ENCODE measurements around the gene GAREM2.

The GAREM2 gene

DNA sequence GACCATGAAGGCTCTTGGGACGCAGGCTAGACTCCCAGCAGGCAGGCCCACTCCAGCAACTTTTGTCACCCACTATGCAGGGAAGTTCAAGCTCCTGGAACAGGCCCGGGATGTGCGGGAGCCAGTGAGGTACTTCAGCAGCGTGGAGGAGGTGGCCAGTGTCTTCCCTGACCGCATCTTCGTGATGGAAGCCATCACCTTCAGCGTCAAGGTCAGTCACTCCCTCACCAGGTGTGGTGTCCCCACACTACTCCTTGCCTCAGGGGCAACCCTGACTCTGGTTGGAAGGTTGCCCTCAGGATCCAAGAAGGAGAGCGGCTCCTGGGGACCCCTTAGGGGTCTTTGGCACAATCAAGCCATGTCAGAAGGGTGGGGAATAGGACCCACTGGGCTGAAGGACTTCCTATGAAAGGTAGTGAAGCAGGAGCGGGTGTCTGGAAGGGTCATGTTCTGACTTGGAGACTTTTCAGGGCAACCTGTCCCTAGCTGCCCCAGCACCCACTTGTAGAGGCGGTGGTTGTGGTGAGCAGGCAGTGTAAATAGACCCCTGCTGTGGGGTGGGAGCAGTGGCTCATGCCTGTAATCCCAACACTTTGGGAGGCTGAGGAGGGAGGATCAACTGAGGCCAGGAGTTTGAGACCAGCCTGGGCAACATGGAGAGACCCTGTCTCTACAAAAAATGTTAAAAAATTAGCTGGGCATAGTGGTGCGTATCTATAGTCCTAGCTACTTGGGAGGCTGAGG is 10.2 kb downstream of the GAREM2 start:
- Histone ChIP-seq H3K27me3 (ENCODE audit: insufficient read depth, low read depth, severe bottlenecking) (no peaks in the 10 kb centered on the region), H3K4me3 (ENCODE audit: low read depth, low read length) (no peak overlapping the region)

DNA sequence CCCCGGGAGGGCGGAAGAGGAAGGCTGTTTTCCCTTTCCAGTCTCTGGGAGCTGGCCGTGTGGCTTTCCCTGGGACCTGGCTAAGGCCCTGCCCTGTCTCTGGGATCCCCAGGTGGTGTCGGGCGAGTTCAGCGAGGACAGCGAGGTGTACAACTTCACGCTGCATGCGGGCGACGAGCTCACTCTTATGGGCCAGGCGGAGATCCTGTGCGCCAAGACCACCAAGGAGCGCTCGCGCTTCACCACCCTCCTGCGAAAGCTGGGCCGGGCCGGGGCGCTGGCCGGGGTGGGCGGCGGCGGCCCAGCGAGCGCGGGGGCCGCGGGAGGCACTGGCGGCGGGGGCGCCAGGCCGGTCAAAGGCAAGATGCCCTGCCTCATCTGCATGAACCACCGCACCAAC is 11.2 kb downstream of the GAREM2 start:
- no peaks in the 10 kb centered on the region for H3K27me3 ChIP-seq (ENCODE audit: insufficient read depth, low read depth, severe bottlenecking)
- no peak overlapping the region for H3K27ac ChIP-seq
- H3K9me3 ChIP-seq (ENCODE audit: severe bottlenecking): no peaks in the 10 kb centered on the region
- no peak overlapping the region for H3K4me3 ChIP-seq (ENCODE audit: low read depth, low read length)
- TF ChIP-seq, protein P1, sequence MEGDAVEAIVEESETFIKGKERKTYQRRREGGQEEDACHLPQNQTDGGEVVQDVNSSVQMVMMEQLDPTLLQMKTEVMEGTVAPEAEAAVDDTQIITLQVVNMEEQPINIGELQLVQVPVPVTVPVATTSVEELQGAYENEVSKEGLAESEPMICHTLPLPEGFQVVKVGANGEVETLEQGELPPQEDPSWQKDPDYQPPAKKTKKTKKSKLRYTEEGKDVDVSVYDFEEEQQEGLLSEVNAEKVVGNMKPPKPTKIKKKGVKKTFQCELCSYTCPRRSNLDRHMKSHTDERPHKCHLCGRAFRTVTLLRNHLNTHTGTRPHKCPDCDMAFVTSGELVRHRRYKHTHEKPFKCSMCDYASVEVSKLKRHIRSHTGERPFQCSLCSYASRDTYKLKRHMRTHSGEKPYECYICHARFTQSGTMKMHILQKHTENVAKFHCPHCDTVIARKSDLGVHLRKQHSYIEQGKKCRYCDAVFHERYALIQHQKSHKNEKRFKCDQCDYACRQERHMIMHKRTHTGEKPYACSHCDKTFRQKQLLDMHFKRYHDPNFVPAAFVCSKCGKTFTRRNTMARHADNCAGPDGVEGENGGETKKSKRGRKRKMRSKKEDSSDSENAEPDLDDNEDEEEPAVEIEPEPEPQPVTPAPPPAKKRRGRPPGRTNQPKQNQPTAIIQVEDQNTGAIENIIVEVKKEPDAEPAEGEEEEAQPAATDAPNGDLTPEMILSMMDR (IDR thresholded peaks at IDR 0.05; ENCODE audit: low read depth, low read length): no peak
- DNase-seq: no peak
- H3K36me3 ChIP-seq: peaks cover 68% of the 10 kb centered on the region

More for the DNA sequence above, 10.2 kb downstream of the GAREM2 start:
- H3K36me3 ChIP-seq: peaks cover 65% of the 10 kb centered on the region
- DNase-seq: no peak
- TF ChIP-seq, protein P1 (IDR thresholded peaks at IDR 0.05; ENCODE audit: low read depth, low read length): no peak
- no peaks in the 10 kb centered on the region for H3K9me3 ChIP-seq (ENCODE audit: severe bottlenecking)
- H3K27ac ChIP-seq: no peak overlapping the region

DNA sequence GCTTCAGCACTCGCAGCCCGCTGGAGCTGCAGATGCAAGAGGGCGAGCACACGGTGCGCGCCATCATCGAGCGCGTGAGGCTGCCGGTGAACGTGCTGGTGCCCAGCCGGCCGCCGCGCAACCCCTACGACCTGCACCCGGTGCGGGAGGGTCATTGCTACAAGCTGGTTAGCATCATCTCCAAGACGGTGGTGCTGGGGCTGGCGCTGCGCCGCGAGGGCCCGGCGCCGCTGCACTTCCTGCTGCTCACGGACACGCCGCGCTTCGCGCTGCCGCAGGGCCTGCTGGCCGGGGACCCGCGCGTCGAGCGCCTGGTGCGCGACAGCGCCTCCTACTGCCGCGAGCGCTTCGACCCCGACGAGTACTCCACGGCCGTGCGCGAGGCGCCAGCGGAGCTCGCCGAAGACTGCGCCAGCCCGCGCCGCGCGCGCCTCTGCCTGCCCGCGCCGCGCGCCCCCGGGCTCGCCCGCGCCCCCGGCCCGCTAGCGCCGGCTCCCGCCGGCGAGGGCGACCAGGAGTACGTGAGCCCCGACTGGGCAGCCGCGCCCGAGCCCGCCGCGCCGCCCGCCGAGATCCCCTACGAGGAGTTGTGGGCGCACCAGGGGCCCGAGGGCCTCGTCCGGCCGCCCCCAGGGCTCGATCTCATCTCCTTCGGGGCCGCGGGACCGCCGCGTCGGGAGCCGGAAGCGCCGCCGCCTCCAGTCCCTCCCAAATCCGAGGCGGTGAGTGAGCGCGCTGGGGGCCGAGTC is 11.8 kb downstream of the GAREM2 start:
- Histone ChIP-seq H3K27me3 (ENCODE audit: insufficient read depth, low read depth, severe bottlenecking) (no peaks in the 10 kb centered on the region), H3K27ac (no peak overlapping the region), H3K36me3 (peaks cover 73% of the 10 kb centered on the region), H3K9me3 (ENCODE audit: severe bottlenecking) (no peaks in the 10 kb centered on the region), H3K4me3 (ENCODE audit: low read depth, low read length) (no peak overlapping the region)
- TF ChIP-seq, protein P1 (IDR thresholded peaks at IDR 0.05; ENCODE audit: low read depth, low read length): no peak
- DNase-seq: no peak

DNA sequence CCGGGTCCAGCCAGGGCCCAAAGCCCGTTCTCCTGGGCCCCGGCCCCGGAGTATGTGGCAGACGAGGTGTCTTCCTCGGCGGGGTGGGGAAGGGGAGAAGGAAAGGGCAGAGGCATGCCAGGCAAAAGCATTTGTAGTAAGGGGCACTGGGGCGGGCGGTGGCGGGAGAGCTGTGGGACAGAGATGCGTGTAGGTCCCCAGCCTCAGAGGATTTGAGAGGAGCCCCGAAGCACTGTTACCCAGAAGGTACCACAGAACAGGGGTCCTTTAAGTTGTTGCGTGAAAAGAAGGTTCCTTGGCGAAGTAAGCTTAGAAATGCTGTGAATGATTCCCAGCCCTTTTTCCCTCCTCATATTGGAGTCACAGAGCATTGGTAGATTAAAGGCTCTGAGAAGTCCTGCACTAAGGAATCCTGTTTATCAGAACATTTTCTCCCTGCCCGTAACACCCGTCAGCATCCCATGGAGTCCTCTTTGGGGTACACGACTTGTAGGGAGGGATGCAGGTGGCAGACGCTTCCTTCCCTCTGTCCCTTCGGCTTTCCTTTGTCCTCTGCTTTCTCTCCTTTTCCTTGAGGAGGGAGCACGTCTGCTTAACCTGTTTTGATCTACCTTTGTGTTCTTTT is 12.5 kb downstream of the GAREM2 start:
- H3K4me3 ChIP-seq (ENCODE audit: low read depth, low read length): no peak overlapping the region
- no peak overlapping the region for H3K27ac ChIP-seq

DNA sequence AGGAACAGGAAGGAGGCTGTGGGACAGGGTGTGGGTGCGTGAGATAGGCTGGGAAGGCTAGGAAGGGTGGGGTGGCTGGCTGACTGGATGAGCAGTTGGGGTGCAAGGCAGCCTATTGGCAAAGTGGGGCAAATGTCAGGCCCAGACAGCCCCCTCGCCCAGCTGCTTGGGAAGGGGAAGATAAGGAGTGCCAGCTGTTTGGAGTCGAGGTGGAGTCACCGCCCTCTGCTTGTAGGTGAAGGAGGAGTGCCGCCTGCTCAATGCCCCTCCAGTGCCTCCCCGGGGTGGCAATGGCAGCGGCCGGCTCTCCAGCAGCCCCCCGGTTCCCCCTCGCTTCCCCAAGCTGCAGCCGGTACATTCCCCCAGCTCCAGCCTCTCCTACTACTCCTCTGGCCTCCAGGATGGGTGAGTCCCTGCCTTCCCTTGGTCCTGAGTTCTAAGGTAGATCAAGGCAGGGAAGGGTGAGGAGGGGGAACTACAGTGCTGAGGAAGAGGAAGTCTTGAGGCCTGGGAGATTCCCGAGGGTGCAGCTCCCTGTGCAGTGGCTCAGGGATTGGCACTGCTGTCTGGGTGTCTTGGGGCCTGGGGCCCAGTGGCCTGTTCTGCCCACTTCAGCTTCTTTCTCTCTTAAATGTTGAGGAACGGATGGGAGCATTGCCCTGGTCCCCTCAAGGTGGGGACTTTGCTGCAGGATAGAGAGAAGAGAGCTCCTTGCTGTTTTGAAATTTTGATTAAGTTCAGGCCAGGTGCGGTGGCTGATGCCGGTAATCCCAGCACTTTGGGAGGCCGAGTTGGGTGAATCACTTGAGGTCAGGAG is 13.3 kb downstream of the GAREM2 start:
- DNase-seq: no peak
- H3K27me3 ChIP-seq (ENCODE audit: insufficient read depth, low read depth, severe bottlenecking): no peaks in the 10 kb centered on the region
- no peak overlapping the region for H3K4me3 ChIP-seq (ENCODE audit: low read depth, low read length)

More for the DNA sequence above, 12.5 kb downstream of the GAREM2 start:
- Histone ChIP-seq H3K9me3 (ENCODE audit: severe bottlenecking) (no peaks in the 10 kb centered on the region), H3K36me3 (peaks cover 75% of the 10 kb centered on the region), H3K27me3 (ENCODE audit: insufficient read depth, low read depth, severe bottlenecking) (no peaks in the 10 kb centered on the region)
- no peak for DNase-seq
- TF ChIP-seq, protein P1 (IDR thresholded peaks at IDR 0.05; ENCODE audit: low read depth, low read length): no peak

More for the DNA sequence above, 13.3 kb downstream of the GAREM2 start:
- Histone ChIP-seq H3K27ac (no peak overlapping the region), H3K36me3 (peaks cover 81% of the 10 kb centered on the region), H3K9me3 (ENCODE audit: severe bottlenecking) (no peaks in the 10 kb centered on the region)
- TF ChIP-seq, protein P1 (IDR thresholded peaks at IDR 0.05; ENCODE audit: low read depth, low read length): no peak

All from WERI-Rb-1 (cell line).